HCT116 (cell line): ENCODE measurements around the gene CD200R1L. TPM values are rescaled to one million over a fixed set of nuclear protein-coding genes. Genes with fewer than 3 reads are reported as not detected.
A peak's percentile ranks its signal among the peaks of the same experiment; 100 is the strongest.

Source experiments
- ATAC-seq: fragments of 200-7000 bp; cut with Tn5 transposase; 2 replicates; pipeline ENCODE4 v1.9.1; 2020; ENCODE audit warnings: mild to moderate bottlenecking, moderate library complexity
- BruUV-seq: library from RNA; stranded (reverse); fragments of 400-500 nt; replicated peaks from 2 replicates; lab custom pipeline; 2021; lab: Mats Ljungman, UMichigan
- CTCF ChIA-PET: fragments of 300-600 bp; sonication (Branson Sonifier 250); formaldehyde crosslinking; loops from one replicate; lab custom pipeline; 2021; ENCODE audit warnings: antibody characterized with exemption; lab: Charles Lee
- POLR2A ChIA-PET: fragments of 300-600, 350-600 bp; sonication (Branson Sonifier 250); formaldehyde crosslinking; loops from one replicate; lab custom pipeline; 2021; ENCODE audit warnings: antibody characterized with exemption; lab: Charles Lee
- RAD21 ChIA-PET, 2 experiments: fragments of 300-600 bp; sonication (Branson Sonifier 250); formaldehyde crosslinking; loops; one replicate each; lab custom pipeline; 2023; ENCODE audit warnings: low total read pairs in 2 of 2; ENCODE audit not compliant: uncharacterized antibody in 2 of 2, unreplicated experiment in 2 of 2, low non-redundant PET in 1 of 2; lab: Charles Lee
- DNase-seq: peaks from one replicate; pipeline ENCODE4 v3.0.0-alpha.2; 2010; ENCODE audit warnings: low read depth, low spot score
- H2AFZ ChIP-seq: fragments of 200-600 bp; shearing (Covaris generic), sonication (generic); 2 replicates; pipeline ENCODE4 v1.6.1; 2017; ENCODE audit warnings: low read depth, mixed run types, mixed read lengths, antibody characterized with exemption, low read length; ENCODE audit not compliant: poor library complexity, severe bottlenecking
- H3K27ac ChIP-seq: 2 replicates; pipeline ENCODE4 v1.5.1; 2012; ENCODE audit warnings: low read depth, low read length
- H3K27me3 ChIP-seq: fragments of 200-600 bp; sonication (generic); 2 replicates; pipeline ENCODE4 v1.6.1; 2016; ENCODE audit warnings: mixed run types, low read length, mixed read lengths; ENCODE audit not compliant: insufficient read depth
- H3K36me3 ChIP-seq, 2 experiments: fragments of 200-500 bp in 1 of 2; fragments of 200-600 bp in 1 of 2; sonication (Bioruptor generic) in 1 of 2; sonication (generic) in 1 of 2; 2 replicates each; pipeline versions ENCODE4 v1.5.1 to v1.6.1; 2014 to 2016; ENCODE audit warnings: low read length in 2 of 2, inconsistent platforms in 1 of 2, mixed read lengths in 1 of 2, mixed run types in 1 of 2; ENCODE audit not compliant: insufficient read depth in 2 of 2, control insufficient read depth in 1 of 2
- H3K4me1 ChIP-seq, 2 experiments: fragments of 200-600 bp in 1 of 2; sonication (generic) in 1 of 2; 2 replicates each; pipeline versions ENCODE4 v1.5.1 to v1.6.1; 2012 to 2017; ENCODE audit warnings: low read length in 2 of 2, inconsistent platforms in 1 of 2, mild to moderate bottlenecking in 1 of 2, mixed read lengths in 1 of 2, mixed run types in 1 of 2, moderate library complexity in 1 of 2; ENCODE audit not compliant: insufficient read depth in 2 of 2, control insufficient read depth in 1 of 2
- H3K4me2 ChIP-seq: fragments of 200-600 bp; sonication (generic); 2 replicates; pipeline ENCODE4 v1.6.1; 2017; ENCODE audit warnings: mixed run types, low read length, mixed read lengths
- H3K4me3 ChIP-seq, 2 experiments: fragments of 200-600 bp in 1 of 2; sonication (generic) in 1 of 2; replicated peaks in 1 of 2; 2 replicates each; pipeline ENCODE4 v1.5.1; 2011 to 2016; ENCODE audit warnings: low read length in 2 of 2, control low read depth in 1 of 2, low read depth in 1 of 2, mild to moderate bottlenecking in 1 of 2, mixed read lengths in 1 of 2, mixed run types in 1 of 2
- H3K79me2 ChIP-seq: fragments of 200-600 bp; sonication (generic); 2 replicates; pipeline ENCODE4 v1.6.1; 2017; ENCODE audit warnings: mild to moderate bottlenecking, mixed run types, low read length, moderate library complexity, mixed read lengths; ENCODE audit not compliant: insufficient read depth
- H3K9ac ChIP-seq: fragments of 200-600 bp; sonication (generic); 2 replicates; pipeline ENCODE4 v1.6.1; 2016; ENCODE audit warnings: low read length, mixed read lengths
- H3K9me2 ChIP-seq: fragments of 200-600 bp; sonication (generic), shearing (Covaris generic); 2 replicates; pipeline ENCODE4 v1.6.1; 2017; ENCODE audit warnings: mixed run types, mild to moderate bottlenecking, moderate library complexity; ENCODE audit not compliant: insufficient read depth
- H3K9me3 ChIP-seq, 2 experiments: fragments of 200-500 bp in 1 of 2; fragments of 200-600 bp in 1 of 2; sonication (Bioruptor generic) in 1 of 2; sonication (generic) in 1 of 2; 2 replicates each; pipeline ENCODE4 v1.6.1; 2014 to 2017; ENCODE audit warnings: low read length in 2 of 2, mixed read lengths in 2 of 2, inconsistent platforms in 1 of 2, low read depth in 1 of 2, mild to moderate bottlenecking in 1 of 2, mixed run types in 1 of 2, moderate library complexity in 1 of 2; ENCODE audit not compliant: control insufficient read depth in 1 of 2, insufficient read depth in 1 of 2
- H4K20me1 ChIP-seq: fragments of 200-600 bp; sonication (generic), shearing (Covaris generic); 2 replicates; pipeline ENCODE4 v1.6.1; 2017; ENCODE audit warnings: mixed run types, mild to moderate bottlenecking, moderate library complexity; ENCODE audit not compliant: insufficient read depth
- CBX3 ChIP-seq: IDR thresholded peaks from 2 replicates; pipeline ENCODE4 v1.6.1; 2012; ENCODE audit warnings: low read depth
- CTCF ChIP-seq, 3 experiments: fragments of 200-600 bp in 1 of 3; sonication (generic) in 1 of 3; IDR thresholded peaks in 2 of 3; conservative IDR thresholded peaks in 1 of 3; 2 replicates each; pipeline ENCODE4 v1.5.1; 2012 to 2017; ENCODE audit warnings: low read depth in 2 of 3, low read length in 2 of 3, antibody characterized with exemption in 1 of 3, borderline replicate concordance in 1 of 3, control low read depth in 1 of 3, mild to moderate bottlenecking in 1 of 3, mixed read lengths in 1 of 3, mixed run types in 1 of 3, moderate library complexity in 1 of 3; ENCODE audit not compliant: insufficient read depth in 1 of 3
- EZH2 ChIP-seq: fragments of 200-600 bp; sonication (generic); IDR thresholded peaks from 2 replicates; pipeline ENCODE4 v1.6.1; 2017; ENCODE audit warnings: antibody characterized with exemption, mixed run types
- EZH2phosphoT487 ChIP-seq: fragments of 200-600 bp; IDR thresholded peaks from 2 replicates; pipeline ENCODE4 v1.6.1; 2018; ENCODE audit warnings: antibody characterized with exemption, borderline replicate concordance
- FOSL1 ChIP-seq: IDR thresholded peaks from 2 replicates; pipeline ENCODE4 v1.6.1; 2012; ENCODE audit warnings: low read depth
- MAX ChIP-seq: IDR thresholded peaks from 2 replicates; pipeline ENCODE4 v1.6.1; 2012
- RAD21 ChIP-seq: IDR thresholded peaks from 2 replicates; pipeline ENCODE4 v1.6.1; 2012; ENCODE audit warnings: low read depth, mild to moderate bottlenecking
- TCF7L2 ChIP-seq: IDR thresholded peaks from 2 replicates; pipeline ENCODE4 v1.7.0; 2011; ENCODE audit warnings: borderline replicate concordance, inconsistent platforms; ENCODE audit not compliant: insufficient read depth, insufficient read length; ENCODE audit errors: extremely low read depth
- YY1 ChIP-seq: IDR thresholded peaks from 2 replicates; pipeline ENCODE4 v1.6.1; 2011; ENCODE audit warnings: low read length, low read depth, moderate library complexity, mild to moderate bottlenecking; ENCODE audit not compliant: insufficient replicate concordance; ENCODE audit errors: extremely low read depth
- intact Hi-C: fragments of 100-400 bp; cut with micrococcal nuclease; formaldehyde crosslinking; loops from 2 replicates; pipeline ENCODE4 v1.10.0; 2022
- total RNA-seq: library from RNA; stranded (reverse); gene quantifications from one replicate; pipeline ENCODE4 v1.2.1, GENCODE V29; 2021; ENCODE audit not compliant: unreplicated experiment

Gene CD200R1L
- total RNA-seq, 1 experiment from 2014 or later, result not detected

GRCh38 chr3:112814266-112814665, 32.4 kb downstream of the CD200R1L start:
- DNase-seq (peak; percentile 21), ATAC-seq (peak; percentile 72)
- ChIA-PET RAD21 (interaction anchor here (1.0 to 1.4 kb wide), 3 partner anchors 79 to 232 kb away, joined by 3 to 4 read pairs (median 3); no protein-coding TSS in a partner anchor), POLR2A (interaction anchor here (1.0 kb wide), 1 partner anchor 173 kb away, joined by 3 read pairs; no protein-coding TSS in a partner anchor), CTCF (interaction anchor here (0.8 to 2.7 kb wide), 8 partner anchors 11 to 703 kb away, joined by 3 to 28 read pairs (median 4); no protein-coding TSS in a partner anchor)
- Histone ChIP-seq H3K9me2 (no peaks in the 10 kb centered on the region), H2AFZ (no peak overlapping the region), H3K36me3 (no peaks in the 10 kb centered on the region), H3K4me1 (no peaks in the 10 kb centered on the region), H3K79me2 (no peaks in the 10 kb centered on the region), H3K4me3 (no peak overlapping the region), H4K20me1 (no peaks in the 10 kb centered on the region), H3K9ac (no peak overlapping the region), H3K27ac (no peak overlapping the region), H3K27me3 (0 out of 2 replicates have a peak, but pooled peaks cover 5% of the 10 kb centered on the region), H3K4me2 (no peak overlapping the region), H3K9me3 (no peaks in the 10 kb centered on the region)
- intact Hi-C loops, result loop anchor here (1.0 to 5.0 kb wide), 3 partner anchors 79 to 232 kb away; no protein-coding TSS in a partner anchor
- TF ChIP-seq MAX (no peak), RAD21 (peak; percentile 65), CBX3 (no peak), CTCF (IDR thresholded peaks at IDR 0.05 in 2 of 3, conservative IDR thresholded peaks at IDR 0.05 in 1 of 3; ENCODE audit: borderline replicate concordance in 1 of 3, insufficient read depth in 1 of 3, low read depth in 2 of 3, low read length in 2 of 3) (peak; percentile 34 to 51 (median 41); a peak in 3 of 6 replicates), EZH2 (no peak), TCF7L2 (no peak), EZH2phosphoT487 (no peak), FOSL1 (no peak), YY1 (no peak)
- BruUV-seq, result no TSS peak
